ENCODE data around the gene PGBD1.

PGBD1 gene, protein sequence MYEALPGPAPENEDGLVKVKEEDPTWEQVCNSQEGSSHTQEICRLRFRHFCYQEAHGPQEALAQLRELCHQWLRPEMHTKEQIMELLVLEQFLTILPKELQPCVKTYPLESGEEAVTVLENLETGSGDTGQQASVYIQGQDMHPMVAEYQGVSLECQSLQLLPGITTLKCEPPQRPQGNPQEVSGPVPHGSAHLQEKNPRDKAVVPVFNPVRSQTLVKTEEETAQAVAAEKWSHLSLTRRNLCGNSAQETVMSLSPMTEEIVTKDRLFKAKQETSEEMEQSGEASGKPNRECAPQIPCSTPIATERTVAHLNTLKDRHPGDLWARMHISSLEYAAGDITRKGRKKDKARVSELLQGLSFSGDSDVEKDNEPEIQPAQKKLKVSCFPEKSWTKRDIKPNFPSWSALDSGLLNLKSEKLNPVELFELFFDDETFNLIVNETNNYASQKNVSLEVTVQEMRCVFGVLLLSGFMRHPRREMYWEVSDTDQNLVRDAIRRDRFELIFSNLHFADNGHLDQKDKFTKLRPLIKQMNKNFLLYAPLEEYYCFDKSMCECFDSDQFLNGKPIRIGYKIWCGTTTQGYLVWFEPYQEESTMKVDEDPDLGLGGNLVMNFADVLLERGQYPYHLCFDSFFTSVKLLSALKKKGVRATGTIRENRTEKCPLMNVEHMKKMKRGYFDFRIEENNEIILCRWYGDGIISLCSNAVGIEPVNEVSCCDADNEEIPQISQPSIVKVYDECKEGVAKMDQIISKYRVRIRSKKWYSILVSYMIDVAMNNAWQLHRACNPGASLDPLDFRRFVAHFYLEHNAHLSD

DNA sequence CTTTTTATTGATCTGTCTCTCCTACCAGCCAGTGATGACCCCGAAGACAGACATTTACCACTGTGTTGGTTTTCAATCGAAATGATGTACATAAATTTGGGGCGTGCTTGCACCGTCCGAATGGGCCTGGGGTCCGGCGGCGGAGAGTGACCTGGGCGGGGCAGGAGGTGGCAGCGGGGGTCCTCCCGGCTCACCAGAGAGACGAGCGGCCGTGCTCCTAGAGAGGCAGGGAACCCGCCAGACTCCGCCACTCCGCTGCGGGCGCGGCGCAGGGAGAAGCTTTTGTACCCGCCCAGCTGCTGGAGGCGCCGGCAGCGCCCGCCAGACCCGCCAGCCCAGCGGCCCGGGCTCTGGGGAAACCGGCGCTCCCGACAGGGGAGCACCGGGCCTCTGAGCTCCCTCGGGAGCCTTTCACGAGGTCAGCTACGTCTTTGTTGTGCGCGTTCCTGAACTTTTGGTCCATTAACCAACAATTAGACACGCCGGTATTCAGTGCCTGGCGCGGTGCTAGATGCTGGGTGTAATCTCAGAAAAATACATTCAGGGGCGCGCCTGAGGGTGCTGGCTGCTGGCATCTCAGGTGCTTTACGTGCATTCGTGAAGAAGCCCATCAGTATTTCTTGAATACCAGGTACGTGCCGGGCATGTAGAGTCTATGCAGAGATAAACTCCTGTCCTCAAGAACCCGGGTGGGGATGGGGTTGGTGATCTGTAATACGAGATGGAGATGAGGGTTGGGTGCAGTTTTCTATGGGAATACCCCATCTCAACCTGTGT lies at the start of gene PGBD1:
TSS of gene PGBD1 (plus strand) at position 285 of the 777 bp plus-strand sequence. CDS start 2,242 bp downstream, outside the sequence.
- peak within 1 kb of the TSS; percentile 85 for H3K4me3 ChIP-seq (ENCODE audit: low read depth, low read length)
- peaks cover 34% of the 10 kb centered on the region for H3K36me3 ChIP-seq (ENCODE audit: control insufficient read depth, insufficient read depth, low read length)
- no peak within 1 kb of the TSS; the same call in 1 of the 2 replicates for H3K27ac ChIP-seq (ENCODE audit: low read depth, low read length)
- no peaks in the 10 kb centered on the region for H3K27me3 ChIP-seq (ENCODE audit: control insufficient read depth, insufficient read depth, low read length)
- H3K9me3 ChIP-seq (ENCODE audit: control insufficient read depth, insufficient read depth, low read depth, low read length): no peaks in the 10 kb centered on the region
- no peaks in the 10 kb centered on the region for H3K4me1 ChIP-seq (ENCODE audit: control insufficient read depth, insufficient read depth, low read length)
- H3K9ac ChIP-seq (ENCODE audit: low read length): peak within 1 kb of the TSS; percentile 73

DNA sequence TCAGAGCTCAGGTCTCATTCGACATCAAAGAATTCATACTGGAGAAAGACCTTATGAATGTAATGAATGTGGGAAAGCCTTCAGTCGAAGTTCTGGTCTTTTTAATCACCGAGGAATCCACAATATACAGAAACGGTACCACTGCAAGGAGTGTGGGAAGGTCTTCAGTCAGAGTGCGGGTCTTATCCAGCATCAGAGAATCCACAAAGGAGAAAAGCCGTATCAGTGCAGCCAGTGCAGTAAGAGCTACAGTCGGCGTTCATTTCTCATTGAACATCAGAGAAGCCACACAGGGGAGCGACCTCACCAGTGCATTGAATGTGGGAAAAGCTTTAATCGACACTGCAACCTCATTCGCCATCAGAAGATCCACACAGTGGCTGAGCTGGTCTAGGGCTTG lies 48.6 kb upstream of the PGBD1 start:
- no peaks in the 10 kb centered on the region for H3K9me3 ChIP-seq (ENCODE audit: control insufficient read depth, insufficient read depth, low read depth, low read length)
- no peak overlapping the region for H3K9ac ChIP-seq (ENCODE audit: low read length)
- H3K27ac ChIP-seq (ENCODE audit: low read depth, low read length): no peak overlapping the region
- H3K27me3 ChIP-seq (ENCODE audit: control insufficient read depth, insufficient read depth, low read length): no peaks in the 10 kb centered on the region
- H3K4me1 ChIP-seq (ENCODE audit: control insufficient read depth, insufficient read depth, low read length): peaks cover 6% of the 10 kb centered on the region; the same call in 1 of the 2 replicates
- no peak overlapping the region for H3K4me3 ChIP-seq (ENCODE audit: low read depth, low read length)
- H3K36me3 ChIP-seq (ENCODE audit: control insufficient read depth, insufficient read depth, low read length): peaks cover 60% of the 10 kb centered on the region

DNA sequence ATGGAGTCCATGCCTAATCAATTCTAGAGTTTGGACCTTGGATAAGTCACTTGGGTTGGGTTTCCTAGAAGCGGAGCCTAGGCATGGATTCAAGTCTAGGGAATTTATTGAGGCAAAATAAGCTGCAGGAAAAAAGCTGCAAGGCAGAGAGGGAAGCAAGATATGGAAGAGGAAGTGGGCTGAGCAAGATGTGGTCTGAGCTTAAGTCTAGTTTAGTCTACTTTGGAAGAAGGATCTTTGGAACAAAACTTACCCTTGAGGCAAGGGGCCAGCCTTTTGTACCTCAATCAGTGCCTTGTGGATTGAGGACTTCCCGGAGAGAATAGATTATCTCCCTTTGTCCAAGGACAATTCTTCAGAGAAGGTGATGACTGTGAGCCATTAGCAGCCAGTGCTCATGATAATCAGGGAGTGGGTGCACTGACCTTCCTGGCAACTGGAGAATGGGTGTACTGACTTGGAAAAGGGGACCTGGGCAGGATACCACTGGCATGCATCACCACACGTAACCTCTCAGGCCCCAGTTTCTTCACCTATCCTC lies 45.4 kb upstream of the PGBD1 start:
- Histone ChIP-seq H3K4me3 (ENCODE audit: low read depth, low read length) (no peak overlapping the region), H3K27me3 (ENCODE audit: control insufficient read depth, insufficient read depth, low read length) (no peaks in the 10 kb centered on the region), H3K36me3 (ENCODE audit: control insufficient read depth, insufficient read depth, low read length) (peaks cover 38% of the 10 kb centered on the region), H3K27ac (ENCODE audit: low read depth, low read length) (no peak overlapping the region), H3K9me3 (ENCODE audit: control insufficient read depth, insufficient read depth, low read depth, low read length) (no peaks in the 10 kb centered on the region), H3K4me1 (ENCODE audit: control insufficient read depth, insufficient read depth, low read length) (peaks cover 6% of the 10 kb centered on the region; the same call in 1 of the 2 replicates), H3K9ac (ENCODE audit: low read length) (no peak overlapping the region)

DNA sequence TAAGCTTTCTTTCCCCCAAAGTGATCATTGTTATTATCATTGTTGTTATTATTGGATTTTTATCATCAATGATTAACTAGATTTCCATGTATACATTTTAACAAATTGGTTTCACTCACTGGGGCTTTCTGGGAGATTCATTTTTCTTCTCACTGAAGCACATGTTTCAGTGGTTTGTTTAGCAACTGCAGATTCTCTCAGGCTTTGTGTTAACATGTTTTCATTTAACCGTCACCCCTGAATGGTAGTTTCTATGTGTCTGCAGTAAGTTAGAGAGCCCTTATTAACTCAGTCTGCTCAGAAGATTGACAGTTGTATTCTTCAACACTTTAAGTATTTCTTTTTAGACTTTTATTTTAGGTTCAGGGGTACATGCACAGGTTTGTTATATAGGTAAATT lies 41.7 kb upstream of the PGBD1 start:
- Histone ChIP-seq H3K27me3 (ENCODE audit: control insufficient read depth, insufficient read depth, low read length) (no peaks in the 10 kb centered on the region), H3K27ac (ENCODE audit: low read depth, low read length) (no peak overlapping the region), H3K36me3 (ENCODE audit: control insufficient read depth, insufficient read depth, low read length) (peaks cover 17% of the 10 kb centered on the region), H3K4me1 (ENCODE audit: control insufficient read depth, insufficient read depth, low read length) (peaks cover 6% of the 10 kb centered on the region; the same call in 1 of the 2 replicates), H3K4me3 (ENCODE audit: low read depth, low read length) (no peak overlapping the region), H3K9me3 (ENCODE audit: control insufficient read depth, insufficient read depth, low read depth, low read length) (no peaks in the 10 kb centered on the region), H3K9ac (ENCODE audit: low read length) (no peak overlapping the region)

DNA sequence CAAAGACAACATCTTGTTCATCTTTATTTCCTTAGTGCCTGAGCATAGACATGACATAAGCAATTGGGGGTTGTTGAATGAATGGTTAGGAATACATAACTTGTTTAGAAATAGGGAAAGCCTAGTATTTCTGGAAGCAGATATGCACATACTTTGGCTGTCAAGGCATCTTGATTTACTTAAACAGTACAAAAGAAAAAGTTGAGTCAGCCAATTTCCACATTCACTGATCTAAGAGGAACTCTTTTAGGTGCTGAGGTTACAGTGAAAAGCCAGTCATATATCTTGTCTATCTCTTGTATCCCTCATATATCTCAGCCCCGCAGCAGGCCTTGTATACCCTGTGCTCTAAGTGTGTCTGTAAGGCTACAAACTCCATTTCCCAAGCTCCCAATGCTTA lies 40.9 kb upstream of the PGBD1 start:
- Histone ChIP-seq H3K4me1 (ENCODE audit: control insufficient read depth, insufficient read depth, low read length) (peaks cover 6% of the 10 kb centered on the region; the same call in 1 of the 2 replicates), H3K36me3 (ENCODE audit: control insufficient read depth, insufficient read depth, low read length) (peaks cover 26% of the 10 kb centered on the region), H3K9ac (ENCODE audit: low read length) (no peak overlapping the region), H3K9me3 (ENCODE audit: control insufficient read depth, insufficient read depth, low read depth, low read length) (no peaks in the 10 kb centered on the region), H3K27ac (ENCODE audit: low read depth, low read length) (no peak overlapping the region), H3K4me3 (ENCODE audit: low read depth, low read length) (no peak overlapping the region), H3K27me3 (ENCODE audit: control insufficient read depth, insufficient read depth, low read length) (no peaks in the 10 kb centered on the region)

DNA sequence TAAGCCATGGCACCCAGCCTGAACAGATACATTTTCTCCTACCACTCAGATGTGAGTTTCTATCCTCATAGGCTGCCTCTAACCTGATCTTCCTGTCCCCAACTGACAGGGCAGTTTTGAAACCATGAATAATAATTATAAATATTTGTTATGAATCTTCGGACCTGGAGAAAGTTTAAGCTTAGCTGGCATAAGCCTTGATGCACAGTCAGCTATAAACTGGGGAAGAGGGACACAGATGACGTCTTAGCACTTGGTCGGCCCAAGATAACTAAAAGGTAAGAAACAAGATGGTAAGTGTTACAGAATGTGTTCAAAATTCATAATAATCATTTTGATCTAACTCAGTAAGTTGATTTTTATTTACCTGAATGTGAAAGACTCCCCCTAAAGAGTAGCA lies 37.4 kb upstream of the PGBD1 start:
- Histone ChIP-seq H3K4me1 (ENCODE audit: control insufficient read depth, insufficient read depth, low read length) (no peaks in the 10 kb centered on the region), H3K27me3 (ENCODE audit: control insufficient read depth, insufficient read depth, low read length) (no peaks in the 10 kb centered on the region), H3K9ac (ENCODE audit: low read length) (no peak overlapping the region), H3K36me3 (ENCODE audit: control insufficient read depth, insufficient read depth, low read length) (peaks cover 43% of the 10 kb centered on the region), H3K9me3 (ENCODE audit: control insufficient read depth, insufficient read depth, low read depth, low read length) (no peaks in the 10 kb centered on the region), H3K4me3 (ENCODE audit: low read depth, low read length) (no peak overlapping the region), H3K27ac (ENCODE audit: low read depth, low read length) (no peak overlapping the region)

DNA sequence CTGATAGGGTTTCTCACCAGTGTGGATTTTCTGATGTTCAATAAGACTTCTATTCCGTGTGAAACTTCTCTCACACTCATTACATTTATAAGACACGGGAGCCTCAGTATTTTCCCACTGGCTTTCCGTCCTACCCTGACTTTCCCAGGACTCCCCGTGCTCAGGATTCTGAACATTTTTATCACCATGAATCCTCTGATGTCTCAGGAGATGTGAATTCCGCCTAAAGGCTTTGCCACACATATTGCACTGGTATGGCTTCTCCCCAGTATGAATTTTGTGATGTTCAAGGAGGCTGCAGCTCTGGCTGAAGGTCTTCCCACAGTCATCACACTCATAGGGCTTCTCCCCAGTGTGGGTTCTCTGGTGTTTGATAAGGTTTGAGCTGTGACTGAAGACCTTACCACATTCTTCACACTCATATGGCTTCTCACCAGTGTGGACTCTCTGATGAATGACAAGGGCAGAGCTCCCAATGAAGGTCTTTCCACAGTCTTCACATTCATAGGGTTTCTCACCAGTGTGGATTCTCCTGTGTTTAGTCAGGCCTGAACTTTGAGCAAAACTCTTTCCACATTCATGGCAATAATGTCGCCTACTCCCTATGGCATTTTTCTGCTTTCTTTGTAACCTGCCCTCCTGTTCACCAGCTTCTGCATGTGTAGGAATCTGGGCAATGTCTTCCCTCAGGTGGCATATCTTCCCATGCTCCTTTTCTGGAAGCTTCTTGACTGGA lies 36.0 kb upstream of the PGBD1 start:
- peaks cover 43% of the 10 kb centered on the region for H3K36me3 ChIP-seq (ENCODE audit: control insufficient read depth, insufficient read depth, low read length)
- H3K9ac ChIP-seq (ENCODE audit: low read length): no peak overlapping the region
- no peak overlapping the region for H3K4me3 ChIP-seq (ENCODE audit: low read depth, low read length)
- no peaks in the 10 kb centered on the region for H3K4me1 ChIP-seq (ENCODE audit: control insufficient read depth, insufficient read depth, low read length)
- H3K27me3 ChIP-seq (ENCODE audit: control insufficient read depth, insufficient read depth, low read length): no peaks in the 10 kb centered on the region
- no peak overlapping the region for H3K27ac ChIP-seq (ENCODE audit: low read depth, low read length)
- no peaks in the 10 kb centered on the region for H3K9me3 ChIP-seq (ENCODE audit: control insufficient read depth, insufficient read depth, low read depth, low read length)

DNA sequence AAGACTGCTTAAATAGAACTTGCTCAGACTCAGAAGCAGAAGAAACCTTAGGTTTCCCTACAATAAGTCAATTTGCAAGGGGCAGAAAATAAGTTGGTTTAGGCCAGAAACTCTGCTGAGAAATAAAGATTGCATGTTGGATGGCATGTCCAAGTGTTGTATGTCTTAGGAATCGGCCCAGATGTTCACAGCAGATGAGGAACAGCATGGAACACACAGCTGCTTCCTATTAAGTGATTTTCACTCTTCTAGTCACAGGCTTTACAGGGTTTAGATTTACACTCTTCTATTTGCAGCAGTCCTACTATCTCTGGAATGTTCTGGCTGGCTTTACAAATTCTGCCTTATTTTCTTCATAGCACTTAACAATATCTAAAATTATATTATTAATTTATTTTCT lies 32.5 kb upstream of the PGBD1 start:
- no peak overlapping the region for H3K27ac ChIP-seq (ENCODE audit: low read depth, low read length)
- no peak overlapping the region for H3K9ac ChIP-seq (ENCODE audit: low read length)
- H3K36me3 ChIP-seq (ENCODE audit: control insufficient read depth, insufficient read depth, low read length): peaks cover 40% of the 10 kb centered on the region
- H3K27me3 ChIP-seq (ENCODE audit: control insufficient read depth, insufficient read depth, low read length): no peaks in the 10 kb centered on the region
- H3K4me3 ChIP-seq (ENCODE audit: low read depth, low read length): no peak overlapping the region
- H3K4me1 ChIP-seq (ENCODE audit: control insufficient read depth, insufficient read depth, low read length): peaks cover 11% of the 10 kb centered on the region; the same call in 1 of the 2 replicates
- H3K9me3 ChIP-seq (ENCODE audit: control insufficient read depth, insufficient read depth, low read depth, low read length): no peaks in the 10 kb centered on the region

DNA sequence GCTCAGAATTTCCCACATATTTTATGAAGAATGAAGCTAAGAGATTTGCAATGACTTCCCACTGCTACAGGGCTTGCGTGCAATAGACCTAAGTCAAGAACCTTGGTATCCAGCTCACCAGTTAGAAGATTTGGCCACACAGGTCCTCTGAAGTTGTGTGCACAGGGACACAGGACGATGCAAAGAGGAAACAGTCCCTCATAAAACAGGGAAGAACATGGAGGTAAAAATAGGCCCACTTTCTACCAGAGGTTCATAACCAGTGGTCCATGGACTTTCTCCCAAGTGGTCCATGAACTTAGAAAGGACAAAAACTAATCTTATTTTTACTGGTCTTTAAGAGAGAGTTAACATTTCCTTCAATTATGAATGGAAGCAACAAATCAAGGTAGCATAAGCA lies 30.6 kb upstream of the PGBD1 start:
- no peak overlapping the region for H3K9ac ChIP-seq (ENCODE audit: low read length)

DNA sequence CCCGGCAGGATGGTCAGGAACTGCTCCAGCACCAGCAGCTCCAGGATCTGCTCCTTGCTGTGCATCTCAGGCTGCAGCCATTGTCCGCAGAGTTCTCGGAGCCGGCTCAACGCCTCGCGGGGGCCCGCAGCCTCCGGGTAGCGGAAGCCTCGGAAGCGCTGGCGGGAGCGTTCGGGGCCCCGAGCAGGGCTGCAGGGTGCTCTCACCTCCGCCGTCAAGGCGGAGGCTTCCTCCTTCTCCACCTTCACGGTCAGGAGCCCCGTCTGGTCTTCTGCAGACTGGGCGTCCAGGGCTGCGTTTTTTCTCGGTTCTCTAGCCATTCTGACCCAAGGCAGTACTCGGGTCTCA lies 29.7 kb upstream of the PGBD1 start:
- Histone ChIP-seq H3K27me3 (ENCODE audit: control insufficient read depth, insufficient read depth, low read length) (no peaks in the 10 kb centered on the region), H3K4me3 (ENCODE audit: low read depth, low read length) (peak overlapping the region; percentile 79), H3K9me3 (ENCODE audit: control insufficient read depth, insufficient read depth, low read depth, low read length) (no peaks in the 10 kb centered on the region), H3K4me1 (ENCODE audit: control insufficient read depth, insufficient read depth, low read length) (peaks cover 11% of the 10 kb centered on the region; the same call in 1 of the 2 replicates), H3K27ac (ENCODE audit: low read depth, low read length) (no peak overlapping the region; the same call in 1 of the 2 replicates), H3K9ac (ENCODE audit: low read length) (peak overlapping the region; percentile 74), H3K36me3 (ENCODE audit: control insufficient read depth, insufficient read depth, low read length) (peaks cover 13% of the 10 kb centered on the region)

More for the DNA sequence above, 30.6 kb upstream of the PGBD1 start:
- H3K9me3 ChIP-seq (ENCODE audit: control insufficient read depth, insufficient read depth, low read depth, low read length): no peaks in the 10 kb centered on the region
- no peak overlapping the region for H3K27ac ChIP-seq (ENCODE audit: low read depth, low read length)
- H3K4me1 ChIP-seq (ENCODE audit: control insufficient read depth, insufficient read depth, low read length): peaks cover 11% of the 10 kb centered on the region; the same call in 1 of the 2 replicates
- peaks cover 22% of the 10 kb centered on the region for H3K36me3 ChIP-seq (ENCODE audit: control insufficient read depth, insufficient read depth, low read length)
- H3K4me3 ChIP-seq (ENCODE audit: low read depth, low read length): peak overlapping the region; percentile 79
- H3K27me3 ChIP-seq (ENCODE audit: control insufficient read depth, insufficient read depth, low read length): no peaks in the 10 kb centered on the region
